Right forelimb (tissue), 1 donor: ENCODE data around the gene RAPGEFL1.
"Not testable (repeated sequence)": the region's sequence is repeated elsewhere in the genome, so short reads cannot be mapped to it uniquely, and the experiment has no call there.

Source experiments
- DNase-seq: peaks from one replicate; pipeline ENCODE4 v3.0.0-alpha.2; 2018

RAPGEFL1 gene

GRCh38 chr17:40177275-40177874, at the start of gene RAPGEFL1:
Gene RAPGEFL1, plus strand, starts transcription at chr17:40177470. Its CDS starts 392 bp downstream, at chr17:40177862.
- DNase-seq, result peak; percentile 82

GRCh38 chr17:40129498-40129897, 47.8 kb upstream of the RAPGEFL1 start:
- DNase-seq, result no peak

GRCh38 chr17:40130352-40131042, 46.8 kb upstream of the RAPGEFL1 start:
- DNase-seq, result no peak

GRCh38 chr17:40134184-40134583, 43.1 kb upstream of the RAPGEFL1 start:
- no peak for DNase-seq

GRCh38 chr17:40135817-40136216, 41.5 kb upstream of the RAPGEFL1 start:
- DNase-seq, result no peak

- no peak for DNase-seq
Observed at GRCh38 chr17:40139566-40140058, 37.7 kb upstream of the RAPGEFL1 start.

GRCh38 chr17:40143166-40143565, 34.1 kb upstream of the RAPGEFL1 start:
- not testable (repeated sequence) for DNase-seq

- no peak for DNase-seq
Observed at GRCh38 chr17:40145476-40145875, 31.8 kb upstream of the RAPGEFL1 start.

- no peak for DNase-seq
Observed at GRCh38 chr17:40148527-40148926, 28.7 kb upstream of the RAPGEFL1 start.

GRCh38 chr17:40150276-40150675, 27.0 kb upstream of the RAPGEFL1 start:
- DNase-seq, result no peak

- no peak for DNase-seq
Observed at GRCh38 chr17:40151414-40151963, 25.8 kb upstream of the RAPGEFL1 start.

GRCh38 chr17:40153603-40154236, 23.6 kb upstream of the RAPGEFL1 start:
- DNase-seq, result no peak

GRCh38 chr17:40157973-40158372, 19.3 kb upstream of the RAPGEFL1 start:
- DNase-seq, result no peak

- DNase-seq, result no peak
Observed at GRCh38 chr17:40158438-40159013, 18.7 kb upstream of the RAPGEFL1 start.

GRCh38 chr17:40159456-40159855, 17.8 kb upstream of the RAPGEFL1 start:
- no peak for DNase-seq

GRCh38 chr17:40167685-40168261, 9.5 kb upstream of the RAPGEFL1 start:
- DNase-seq, result no peak

GRCh38 chr17:40168262-40168832, 8.9 kb upstream of the RAPGEFL1 start:
- no peak for DNase-seq

- no peak for DNase-seq
Observed at GRCh38 chr17:40170325-40170724, 6.9 kb upstream of the RAPGEFL1 start.

GRCh38 chr17:40171750-40172149, 5.5 kb upstream of the RAPGEFL1 start:
- no peak for DNase-seq

- DNase-seq, result no peak
Observed at GRCh38 chr17:40173091-40173777, 4.0 kb upstream of the RAPGEFL1 start.

- DNase-seq, result no peak
Observed at GRCh38 chr17:40173778-40174135, 3.5 kb upstream of the RAPGEFL1 start.

- DNase-seq, result no peak
Observed at GRCh38 chr17:40174514-40174913, 2.8 kb upstream of the RAPGEFL1 start.
